ENCODE results near the gene SLC37A1. TPM values are rescaled to one million over a fixed set of nuclear protein-coding genes. Genes with fewer than 3 reads are reported as not detected.

The SLC37A1 gene
- total and polyA plus RNA-seq, 9 of the 15 experiments (the other 6 are each of a cell fraction or from before 2014, with no cell fraction given), result 0.06 to 3.4 (median 0.40) TPM

- ChIA-PET POLR2A (interaction anchor here (0.7 to 1.7 kb wide), 4 partner anchors 9 to 19 kb away, joined by 3 to 11 read pairs (median 3); no protein-coding TSS in a partner anchor), CTCF (ENCODE audit: low intra/inter-chr PET ratio) (no interaction called here)
- Histone ChIP-seq H3K27ac (ENCODE audit: extremely low read depth, low read depth, low read length) (no peak overlapping the region), H3K9me3 (replicated peaks; ENCODE audit: control insufficient read depth, insufficient read depth, low read depth, low read length) (no peaks in the 10 kb centered on the region), H3K27me3 (ENCODE audit: control insufficient read depth in 2 of 2, insufficient read depth in 2 of 2, low read length in 2 of 2) (peaks cover 56 to 76% of the 10 kb centered on the region in 2 experiments), H3K79me2 (ENCODE audit: control insufficient read depth, insufficient read depth, low read length) (no peaks in the 10 kb centered on the region), H3K4me2 (ENCODE audit: insufficient read depth, low read length) (no peak overlapping the region), H3K9me1 (ENCODE audit: control insufficient read depth, insufficient read depth, low read length) (no peaks in the 10 kb centered on the region), H3K9ac (ENCODE audit: insufficient read depth in 1 of 2, low read depth in 2 of 2, low read length in 2 of 2) (no peak overlapping the region), H4K20me1 (replicated peaks; ENCODE audit: control insufficient read depth, insufficient read depth, low read length) (no peaks in the 10 kb centered on the region; the same call in 1 of the 2 replicates), H2AFZ (ENCODE audit: low read depth, low read length) (no peak overlapping the region), H3K4me3 (no peak overlapping the region), H3K36me3 (ENCODE audit: control insufficient read depth, insufficient read depth, low read length) (no peaks in the 10 kb centered on the region), H3K4me1 (replicated peaks in 1 of 2; ENCODE audit: control insufficient read depth in 2 of 2, insufficient read depth in 2 of 2, low read length in 2 of 2) (peaks cover 0 to 8% of the 10 kb centered on the region in 2 experiments; a peak in 2 of 5 replicates)
- intact Hi-C loops (cut with micrococcal nuclease), result loop anchor here (10.0 kb wide), 1 partner anchor 47 kb away; no protein-coding TSS in a partner anchor
- FAIRE-seq (no peak), ATAC-seq (no peak), DNase-seq (ENCODE audit: extremely low read depth in 1 of 4, low spot score in 3 of 4) (no peak)
- 5% methylated on average over 13 of the region's 13 CpGs for whole genome bisulfite sequencing (ENCODE audit: insufficient coverage, low coverage, missing lambda C conversion rate)
- no TSS peak for BruUV-seq (replicated peaks)
- in situ Hi-C loops (cut with MboI), result loop anchor here (5.0 kb wide), 1 partner anchor 60 kb away; no protein-coding TSS in a partner anchor
- TF ChIP-seq ZNF23 (CRISPR knock-in tag; IDR thresholded peaks at IDR 0.05) (no peak), KAT2B (IDR thresholded peaks at IDR 0.05; ENCODE audit: low read depth, low read length) (no peak), ZNF609 (CRISPR knock-in tag; IDR thresholded peaks at IDR 0.05; ENCODE audit: borderline replicate concordance) (no peak), POLR2B (IDR thresholded peaks at IDR 0.05; ENCODE audit: low read depth, partially characterized antibody) (no peak), MEIS2 (IDR thresholded peaks at IDR 0.05; ENCODE audit: partially characterized antibody) (peak; percentile 13), SNRNP70 (optimal IDR thresholded peaks at IDR 0.05; ENCODE audit: low read depth, low read length) (no peak)
These were observed 14.0 kb downstream of the SLC37A1 start for GRCh38 chr21:42527489-42528158.

Measured in K562 (cell line).